Lung (tissue), 12 donors: Measurements from ENCODE around the gene RPUSD4. TPM values are rescaled to one million over a fixed set of nuclear protein-coding genes. Genes with fewer than 3 reads are reported as not detected.

Experiments used
- ATAC-seq: fragments of 200-7000 bp; cut with Tn5 transposase; one replicate; pipeline ENCODE4 v1.9.1; 2020; ENCODE audit warnings: moderate number of reproducible peaks; ENCODE audit not compliant: insufficient read depth, low FRiP score
- DNase-seq, 3 donors: peaks; one replicate each; pipeline ENCODE4 v3.0.0-alpha.2; 2013 to 2017
- H3K27ac ChIP-seq, 2 donors: one replicate each; pipeline ENCODE4 v1.5.1; 2013; ENCODE audit warnings: mild to moderate bottlenecking in 2 of 2, moderate library complexity in 2 of 2, control low read depth in 1 of 2, inconsistent platforms in 1 of 2, low read depth in 1 of 2, low read length in 1 of 2
- H3K27me3 ChIP-seq, 3 donors: one replicate each; pipeline ENCODE4 v1.5.1; 2013; ENCODE audit warnings: low read length in 2 of 3; ENCODE audit not compliant: control insufficient read depth in 3 of 3, insufficient read depth in 3 of 3
- H3K36me3 ChIP-seq, 4 donors: one replicate each; pipeline ENCODE4 v1.5.1; 2013; ENCODE audit warnings: low read length in 4 of 4, mild to moderate bottlenecking in 1 of 4, moderate library complexity in 1 of 4; ENCODE audit not compliant: control insufficient read depth in 4 of 4, insufficient read depth in 4 of 4
- H3K4me1 ChIP-seq, 5 donors: one replicate each; pipeline ENCODE4 v1.5.1; 2013; ENCODE audit warnings: low read length in 5 of 5, mild to moderate bottlenecking in 2 of 5, moderate library complexity in 1 of 5; ENCODE audit not compliant: control insufficient read depth in 5 of 5, insufficient read depth in 5 of 5
- H3K4me3 ChIP-seq: one replicate; pipeline ENCODE4 v1.5.1; 2013; ENCODE audit warnings: mild to moderate bottlenecking, control low read depth, moderate library complexity
- H3K9ac ChIP-seq, 2 donors: one replicate each; pipeline ENCODE4 v1.5.1; 2013; ENCODE audit warnings: low read length in 2 of 2, control low read depth in 1 of 2; ENCODE audit not compliant: insufficient read depth in 1 of 2
- H3K9me3 ChIP-seq, 4 donors: one replicate each; pipeline ENCODE4 v1.5.1; 2013; ENCODE audit warnings: low read length in 3 of 4, mild to moderate bottlenecking in 1 of 4, moderate library complexity in 1 of 4; ENCODE audit not compliant: control insufficient read depth in 4 of 4, insufficient read depth in 3 of 4
- WGBS, 2 donors: extraction: QIAGEN DNeasy Blood & Tissue Kit; methylation state at CpG; one replicate each; pipeline ENCODE4 v1.1.7; 2013; 5-methylcytosine and 5-hydroxymethylcytosine counted together
- polyA plus RNA-seq, 2 donors: library from polyadenylated mRNA; stranded (reverse); fragments of 200-250 nt; gene quantifications; one replicate each; pipeline ENCODE4 v1.2.1, GENCODE V29; 2013
- total RNA-seq, 2 donors: library from RNA; depleted of rRNA in 1 of 2; stranded (reverse); fragments of >200 nt in 1 of 2; gene quantifications; one replicate each; pipeline ENCODE4 v1.2.1, GENCODE V29; 2014 to 2021
- TF ChIP-seq, protein P1 (sequence below): IDR thresholded peaks from 2 replicates; pipeline ENCODE4 v1.5.1; 2012; ENCODE audit warnings: mild to moderate bottlenecking; ENCODE audit errors: control extremely low read depth, extremely low read depth
- donor health status: control.
- donor health status: control.
- donor health status: Bipolar disorder and iron deficiency.
- donor health status: healthy.
- donor health status: DM: yes; HTN: yes; CAD: no.

The RPUSD4 gene
- total and polyA plus RNA-seq, 4 donors = 13.3 to 27.8 (median 19.8) TPM

DNA sequence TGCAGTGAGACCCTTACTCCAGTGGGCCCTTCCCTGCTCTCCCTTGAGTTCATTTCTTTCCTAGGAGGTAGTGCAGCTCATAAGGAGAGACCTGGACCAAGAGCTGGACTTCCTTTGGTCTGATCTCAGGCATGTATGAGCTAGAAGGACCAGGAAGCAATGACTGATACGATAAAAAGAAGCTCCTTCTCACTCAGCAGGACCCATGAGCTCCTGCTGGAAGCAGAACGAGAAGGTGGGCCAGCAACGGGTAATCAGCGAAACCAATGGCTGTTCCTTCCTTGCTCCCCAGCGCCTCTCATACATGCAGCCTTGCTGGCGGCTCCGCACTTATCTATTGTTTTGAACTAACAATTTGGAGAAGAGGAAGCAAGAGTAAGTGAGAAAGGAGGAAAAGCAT is 56.8 kb downstream of the RPUSD4 start:
- ATAC-seq = no peak
- TF ChIP-seq, protein P1, sequence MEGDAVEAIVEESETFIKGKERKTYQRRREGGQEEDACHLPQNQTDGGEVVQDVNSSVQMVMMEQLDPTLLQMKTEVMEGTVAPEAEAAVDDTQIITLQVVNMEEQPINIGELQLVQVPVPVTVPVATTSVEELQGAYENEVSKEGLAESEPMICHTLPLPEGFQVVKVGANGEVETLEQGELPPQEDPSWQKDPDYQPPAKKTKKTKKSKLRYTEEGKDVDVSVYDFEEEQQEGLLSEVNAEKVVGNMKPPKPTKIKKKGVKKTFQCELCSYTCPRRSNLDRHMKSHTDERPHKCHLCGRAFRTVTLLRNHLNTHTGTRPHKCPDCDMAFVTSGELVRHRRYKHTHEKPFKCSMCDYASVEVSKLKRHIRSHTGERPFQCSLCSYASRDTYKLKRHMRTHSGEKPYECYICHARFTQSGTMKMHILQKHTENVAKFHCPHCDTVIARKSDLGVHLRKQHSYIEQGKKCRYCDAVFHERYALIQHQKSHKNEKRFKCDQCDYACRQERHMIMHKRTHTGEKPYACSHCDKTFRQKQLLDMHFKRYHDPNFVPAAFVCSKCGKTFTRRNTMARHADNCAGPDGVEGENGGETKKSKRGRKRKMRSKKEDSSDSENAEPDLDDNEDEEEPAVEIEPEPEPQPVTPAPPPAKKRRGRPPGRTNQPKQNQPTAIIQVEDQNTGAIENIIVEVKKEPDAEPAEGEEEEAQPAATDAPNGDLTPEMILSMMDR = no peak
- WGBS, 2 donors = 73 to 75% methylated on average over 7 of the region's 7 CpGs
- Histone ChIP-seq H3K9ac (no peak overlapping the region), H3K4me1 (peaks cover 0 to 39% (median 12%) of the 10 kb centered on the region in 5 donors), H3K36me3 (no peaks in the 10 kb centered on the region), H3K9me3 (peaks cover 0 to 4% (median under 1%) of the 10 kb centered on the region in 4 donors), H3K4me3 (no peak overlapping the region), H3K27ac (no peak overlapping the region), H3K27me3 (no peaks in the 10 kb centered on the region)
- DNase-seq = peak in 2 of 3 donors; percentile 32 to 58

DNA sequence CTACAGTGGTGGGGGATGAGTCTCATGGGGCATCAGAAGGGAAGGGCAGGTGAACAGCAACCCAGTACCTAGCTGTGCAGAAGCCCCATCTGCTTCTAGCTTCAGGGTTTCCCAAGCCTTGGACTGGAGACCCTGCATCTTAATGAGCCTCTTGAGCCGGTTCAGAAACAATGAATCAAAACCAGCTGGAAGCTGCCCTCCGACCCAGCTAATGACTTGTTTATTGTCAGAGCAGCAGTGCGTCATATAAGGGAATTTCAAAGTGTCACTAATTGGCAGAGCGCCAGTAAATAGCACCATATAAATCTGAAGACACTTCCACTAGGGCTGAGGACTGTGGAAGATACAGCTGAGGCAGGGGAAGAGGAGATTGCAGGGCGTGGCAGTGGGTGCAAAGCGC is 57.5 kb downstream of the RPUSD4 start:
- no peak overlapping the region for H3K9ac ChIP-seq
- H3K9me3 ChIP-seq = peaks cover 0 to 4% (median under 1%) of the 10 kb centered on the region in 4 donors
- H3K27ac ChIP-seq = no peak overlapping the region
- H3K27me3 ChIP-seq = no peaks in the 10 kb centered on the region
- H3K36me3 ChIP-seq = no peaks in the 10 kb centered on the region
- no peak for ATAC-seq
- WGBS, 2 donors = 61 to 72% methylated on average over 6 of the region's 6 CpGs
- peak; percentile 94 to 99 (median 99) for DNase-seq
- H3K4me1 ChIP-seq = peaks cover 0 to 43% (median 13%) of the 10 kb centered on the region in 5 donors
- TF ChIP-seq, protein P1 = no peak
- no peak overlapping the region for H3K4me3 ChIP-seq

DNA sequence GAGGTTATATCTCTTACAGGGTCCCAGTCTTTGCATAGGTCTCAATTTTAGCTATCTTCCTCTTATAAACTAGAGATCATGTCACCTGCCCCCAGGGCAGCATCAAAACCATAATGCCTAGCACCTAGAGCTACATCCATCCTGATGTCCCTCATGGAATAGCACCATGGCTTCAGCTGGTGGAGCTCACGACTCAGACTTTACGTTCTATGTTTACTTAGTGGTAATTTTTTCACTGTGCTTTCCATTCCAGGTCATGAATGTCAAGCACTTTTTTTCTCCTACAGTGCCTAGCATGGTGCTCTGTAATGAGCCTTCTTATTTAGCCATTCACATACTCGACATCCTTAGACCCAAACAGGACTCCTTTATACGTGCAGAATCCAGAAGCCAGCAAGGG is 58.4 kb downstream of the RPUSD4 start:
- peaks cover 0 to 37% (median 15%) of the 10 kb centered on the region in 5 donors for H3K4me1 ChIP-seq
- no peaks in the 10 kb centered on the region for H3K36me3 ChIP-seq
- no peak overlapping the region for H3K9ac ChIP-seq
- H3K4me3 ChIP-seq = no peak overlapping the region
- H3K27ac ChIP-seq = no peak overlapping the region
- 80 to 85% methylated on average over 4 of the region's 4 CpGs for WGBS, 2 donors
- ATAC-seq (no peak), DNase-seq (no peak)
- H3K9me3 ChIP-seq = peaks cover 0 to 4% (median under 1%) of the 10 kb centered on the region in 4 donors
- TF ChIP-seq, protein P1 = no peak
- no peaks in the 10 kb centered on the region for H3K27me3 ChIP-seq

DNA sequence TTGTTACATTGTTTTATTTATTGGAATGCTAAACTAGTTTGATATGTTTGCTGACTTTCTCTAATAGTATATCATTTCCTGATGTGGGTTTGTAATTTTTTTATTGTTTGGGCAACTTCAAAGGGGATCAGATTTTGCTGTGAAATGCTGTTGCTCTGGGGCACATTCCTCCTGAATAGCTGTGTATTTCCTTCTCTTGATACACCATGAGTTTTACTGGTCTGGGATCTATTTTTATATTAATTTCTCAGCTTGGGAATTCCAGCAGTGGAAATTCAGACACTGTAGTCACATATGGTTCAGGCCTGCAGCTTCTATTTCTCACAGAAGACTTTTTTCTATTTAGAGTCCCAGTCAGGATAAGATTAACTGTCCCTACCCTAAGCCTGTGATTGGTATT is 58.9 kb downstream of the RPUSD4 start:
- Histone ChIP-seq H3K27ac (no peak overlapping the region), H3K27me3 (no peaks in the 10 kb centered on the region), H3K9me3 (peaks cover 0 to 4% (median under 1%) of the 10 kb centered on the region in 4 donors), H3K4me1 (peaks cover 0 to 35% (median 19%) of the 10 kb centered on the region in 5 donors), H3K4me3 (no peak overlapping the region), H3K9ac (no peak overlapping the region), H3K36me3 (no peaks in the 10 kb centered on the region)
- TF ChIP-seq, protein P1 = no peak
- no peak for DNase-seq
- no peak for ATAC-seq
